Activated CD4-positive, alpha-beta T cell treated with anti-CD3 and anti-CD28 coated beads, Interleukin-2, Interleukin-4, amounts not matched to agents 100 ng/mL and 50 ng/mL, durations not matched to agents 16 hours and 8 hours (primary cell): ENCODE data around the gene TBL3.

ENCODE experiments used
- DNase-seq: peaks from one replicate; pipeline ENCODE4 v3.0.0-alpha.2; 2020; ENCODE audit warnings: low spot score

The TBL3 gene

GRCh38 chr16:1982991-1983543, 11.2 kb downstream of the TBL3 start:
- DNase-seq, result no peak

- peak; percentile 86 for DNase-seq
These were observed 11.9 kb downstream of the TBL3 start, which contains the start of gene GFER for GRCh38 chr16:1983544-1984346. TSS of gene GFER (plus strand) at chr16:1984193. CDS start at chr16:1984219, 26 bp downstream.

DNA sequence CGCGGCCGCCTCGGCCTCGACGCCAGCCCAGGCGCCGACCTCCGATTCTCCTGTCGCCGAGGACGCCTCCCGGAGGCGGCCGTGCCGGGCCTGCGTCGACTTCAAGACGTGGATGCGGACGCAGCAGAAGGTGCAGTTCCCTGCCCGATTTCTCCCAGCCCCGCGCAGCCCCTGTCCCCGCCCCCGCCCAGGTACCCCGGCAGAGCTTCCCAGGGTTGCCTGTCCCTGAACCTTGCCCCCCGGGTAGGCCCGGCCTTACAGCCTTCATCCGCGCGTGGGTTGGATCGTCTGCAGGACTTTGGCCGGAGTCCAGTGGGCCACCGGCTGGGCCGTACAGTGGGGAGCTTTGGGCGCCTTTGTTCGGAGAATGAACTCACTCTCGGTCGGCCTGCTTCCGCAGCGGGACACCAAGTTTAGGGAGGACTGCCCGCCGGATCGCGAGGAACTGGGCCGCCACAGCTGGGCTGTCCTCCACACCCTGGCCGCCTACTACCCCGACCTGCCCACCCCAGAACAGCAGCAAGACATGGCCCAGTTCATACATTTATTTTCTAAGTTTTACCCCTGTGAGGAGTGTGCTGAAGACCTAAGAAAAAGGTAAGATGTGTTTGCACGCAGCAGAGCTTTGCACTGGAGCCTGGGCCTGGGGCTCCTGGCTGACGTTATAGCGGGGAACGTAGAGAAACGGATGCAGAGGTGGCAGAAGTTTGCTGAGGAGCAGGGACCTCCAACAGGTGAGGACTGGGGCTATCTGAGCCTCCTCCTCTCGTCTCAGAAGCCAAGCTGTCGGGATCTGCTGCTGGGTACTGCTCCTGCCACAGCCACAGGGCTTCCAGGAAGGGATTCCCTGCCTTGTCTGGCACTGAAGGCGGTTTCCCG, 12.7 kb downstream of the TBL3 start:
- no peak for DNase-seq

DNA sequence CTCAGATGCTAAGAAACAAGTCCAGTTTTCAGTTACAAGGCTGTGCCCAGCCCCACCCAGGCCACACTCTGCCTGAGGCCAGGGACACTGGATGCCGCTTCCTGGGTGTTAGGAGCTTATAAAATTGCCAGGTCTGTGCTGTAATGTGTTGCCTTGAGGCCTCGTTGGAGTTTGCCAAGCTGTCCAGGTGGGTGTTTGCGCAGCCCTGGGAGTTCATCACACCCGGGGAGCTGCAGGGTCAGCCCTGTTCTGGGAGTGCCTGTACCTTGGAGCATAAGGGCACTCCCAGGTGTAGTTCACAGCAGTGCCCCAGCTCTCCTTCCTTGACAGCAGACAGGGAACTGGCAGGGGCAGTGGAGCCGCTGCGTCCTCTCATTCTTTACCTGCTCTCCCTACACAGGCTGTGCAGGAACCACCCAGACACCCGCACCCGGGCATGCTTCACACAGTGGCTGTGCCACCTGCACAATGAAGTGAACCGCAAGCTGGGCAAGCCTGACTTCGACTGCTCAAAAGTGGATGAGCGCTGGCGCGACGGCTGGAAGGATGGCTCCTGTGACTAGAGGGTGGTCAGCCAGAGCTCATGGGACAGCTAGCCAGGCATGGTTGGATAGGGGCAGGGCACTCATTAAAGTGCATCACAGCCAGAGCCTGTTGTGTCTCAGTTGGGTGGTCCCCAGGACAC, 13.8 kb downstream of the TBL3 start:
- no peak for DNase-seq

DNA sequence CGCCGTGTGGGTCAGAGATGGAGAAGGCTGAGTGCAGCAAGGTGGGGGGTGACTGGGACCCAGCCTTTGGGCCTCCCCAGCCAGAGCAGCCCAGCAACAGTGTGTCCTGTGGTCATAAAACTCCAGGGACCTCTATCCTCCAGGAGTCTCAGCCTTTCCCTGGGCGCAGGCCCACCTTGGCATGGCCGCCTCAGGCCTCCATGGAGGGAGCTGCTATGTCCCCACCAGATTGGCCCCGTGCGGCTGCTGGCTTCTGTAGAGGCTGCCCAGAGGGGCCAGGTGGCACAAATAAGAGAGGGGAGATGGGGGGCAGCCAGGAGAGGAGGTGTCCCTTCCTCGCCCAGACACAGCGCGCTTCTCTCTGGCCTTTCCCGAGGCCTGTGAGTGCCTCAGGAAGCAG, 15.3 kb downstream of the TBL3 start:
- DNase-seq, result no peak

GRCh38 chr16:1989209-1990100, 17.6 kb downstream of the TBL3 start, which contains the start of gene SYNGR3:
TSS of gene SYNGR3 (plus strand) at chr16:1989970. CDS start at chr16:1990103, 133 bp downstream.
- DNase-seq, result no peak

DNA sequence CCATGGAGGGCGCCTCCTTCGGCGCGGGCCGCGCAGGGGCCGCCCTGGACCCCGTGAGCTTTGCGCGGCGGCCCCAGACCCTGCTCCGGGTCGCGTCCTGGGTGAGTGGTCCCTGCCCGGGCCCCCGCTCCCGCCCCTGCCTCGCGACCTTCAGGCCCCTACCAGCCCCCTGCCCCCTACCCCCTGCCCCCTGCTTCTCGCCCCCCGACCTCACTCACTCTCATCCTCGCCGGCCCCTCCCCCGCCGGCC, 18.2 kb downstream of the TBL3 start:
- no peak for DNase-seq

GRCh38 chr16:1990351-1991134, 18.7 kb downstream of the TBL3 start:
- DNase-seq, result no peak

GRCh38 chr16:1991135-1991551, 19.3 kb downstream of the TBL3 start:
- no peak for DNase-seq

DNA sequence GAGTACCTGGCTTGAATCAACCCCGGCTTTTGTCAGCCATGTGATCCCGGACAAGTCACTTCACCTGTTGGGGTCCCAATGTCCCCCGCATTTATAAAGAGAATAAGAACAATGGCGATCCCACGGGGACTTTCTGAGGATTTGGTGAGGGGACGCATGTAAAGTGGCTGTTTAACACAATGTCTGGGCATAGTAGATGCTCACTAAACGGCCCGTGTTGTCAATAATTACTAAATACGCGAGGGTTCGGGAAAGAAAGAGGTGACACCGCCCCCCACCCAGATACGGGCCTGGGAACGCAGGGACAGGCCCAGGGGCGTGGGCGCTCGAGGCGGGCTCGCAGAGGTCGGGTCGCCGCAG, 19.7 kb downstream of the TBL3 start:
- DNase-seq, result no peak

GRCh38 chr16:1991948-1992703, 20.3 kb downstream of the TBL3 start:
- DNase-seq, result peak; percentile 98

DNA sequence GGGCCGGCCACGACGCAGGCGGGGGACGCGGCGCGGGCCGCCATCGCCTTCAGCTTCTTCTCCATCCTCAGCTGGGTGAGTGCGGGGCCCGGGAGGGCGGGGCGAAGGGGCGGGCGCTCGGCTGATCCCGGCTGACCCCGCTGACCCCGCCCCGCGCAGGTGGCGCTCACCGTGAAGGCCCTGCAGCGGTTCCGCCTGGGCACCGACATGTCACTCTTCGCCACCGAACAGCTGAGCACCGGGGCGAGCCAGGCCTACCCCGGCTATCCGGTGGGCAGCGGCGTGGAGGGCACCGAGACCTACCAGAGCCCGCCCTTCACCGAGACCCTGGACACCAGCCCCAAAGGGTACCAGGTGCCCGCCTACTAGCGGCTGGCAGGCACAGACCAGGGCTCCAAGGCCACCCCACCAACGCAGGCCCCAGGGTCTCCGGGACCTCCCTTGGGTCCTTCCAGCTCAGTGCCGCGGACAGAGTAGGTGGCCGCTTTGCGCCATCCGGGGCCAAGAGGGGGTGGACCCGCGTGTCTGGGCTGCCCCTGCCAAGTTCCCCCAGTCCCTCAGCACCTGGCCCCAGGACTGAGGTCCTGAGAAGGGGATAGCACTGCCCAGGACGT, 21.0 kb downstream of the TBL3 start:
- no peak for DNase-seq

DNA sequence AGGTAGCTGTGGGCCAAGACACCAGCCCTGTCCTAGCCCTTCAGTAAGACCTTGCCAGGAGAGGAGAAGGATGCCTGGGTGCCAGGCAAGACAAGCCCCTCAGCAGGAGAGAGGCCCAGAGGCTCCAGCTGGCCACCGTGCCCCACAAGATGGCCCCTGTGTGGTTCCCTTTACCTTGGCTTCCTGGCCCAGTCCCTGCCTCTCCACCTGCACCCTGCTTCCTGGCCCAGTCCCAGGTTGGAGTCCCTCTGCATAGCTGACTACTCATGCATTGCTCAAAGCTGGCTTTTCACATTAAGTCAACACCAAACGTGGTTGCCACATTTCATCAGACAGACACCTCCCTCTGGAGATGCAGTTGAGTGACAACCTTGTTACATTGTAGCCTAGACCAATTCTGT, 21.9 kb downstream of the TBL3 start:
- DNase-seq, result peak; percentile 62

GRCh38 chr16:1997494-1998359, 25.9 kb downstream of the TBL3 start:
- no peak for DNase-seq

- no peak for DNase-seq
These were observed 26.5 kb downstream of the TBL3 start for GRCh38 chr16:1998360-1998835.

DNA sequence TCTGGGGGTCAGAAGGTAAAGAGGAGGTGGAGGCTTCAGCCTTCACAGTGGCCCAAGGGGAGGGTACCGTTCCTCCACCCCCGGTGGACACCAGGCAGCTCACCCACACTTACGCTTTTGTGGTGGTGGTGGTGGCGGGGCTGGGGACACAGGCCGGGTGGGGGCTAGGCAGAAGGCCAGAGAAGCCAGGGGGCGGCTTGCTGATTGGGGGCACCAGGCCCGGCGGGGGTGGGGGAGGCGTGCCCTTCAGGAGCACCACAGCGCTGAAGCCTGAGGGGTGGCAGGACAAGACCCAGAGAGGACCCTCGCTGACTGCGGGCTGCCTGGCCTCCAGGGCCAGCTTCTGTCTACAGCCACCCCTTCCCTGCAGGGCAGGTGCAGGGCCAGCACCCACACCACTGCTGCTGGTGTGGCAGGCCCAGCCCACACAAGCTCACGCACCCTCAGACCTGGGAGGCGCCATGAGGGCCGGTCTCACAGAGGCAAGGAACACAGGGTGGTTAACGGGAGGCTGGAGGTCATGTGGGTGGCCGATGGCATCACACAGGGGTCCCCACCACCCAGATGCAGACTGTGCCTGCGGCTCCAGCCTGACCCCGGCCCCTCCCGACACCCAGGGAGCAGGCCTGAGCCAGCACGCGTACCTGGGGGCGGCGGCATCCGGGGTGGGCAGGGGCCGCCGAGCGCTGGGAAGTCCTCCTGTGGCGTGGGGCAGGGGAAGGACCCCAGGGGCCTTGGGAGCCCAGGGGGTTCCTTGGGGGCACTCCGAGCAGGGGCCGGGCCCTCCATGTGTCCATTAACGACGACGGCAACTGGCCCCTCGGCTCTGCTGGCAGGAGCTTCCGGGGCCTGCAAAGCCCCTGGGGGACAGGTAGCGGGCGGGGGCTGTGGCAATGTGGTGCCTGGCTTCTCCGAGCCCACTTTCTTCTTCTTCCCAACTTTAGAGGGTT, 27.3 kb downstream of the TBL3 start:
- DNase-seq, result no peak

- DNase-seq, result no peak
These were observed 28.1 kb downstream of the TBL3 start for GRCh38 chr16:1999866-2000514.
